Keratinocyte (primary cell): ENCODE measurements around the gene NUDT1. TPM values are rescaled to one million over a fixed set of nuclear protein-coding genes. Genes with fewer than 3 reads are reported as not detected.

Experiments
- DNase-seq: peaks from one replicate; pipeline ENCODE4 v3.0.0-alpha.2; 2011; ENCODE audit warnings: low read depth, missing footprints, low spot score
- FAIRE-seq: peaks from 2 replicates; lab custom pipeline; 2011; peaks lifted over from hg19 to GRCh38; lab: Jason Lieb, UNC
- H2AFZ ChIP-seq: 2 replicates; pipeline ENCODE4 v1.6.0; 2012; ENCODE audit warnings: low read length, control low read depth, inconsistent platforms; ENCODE audit not compliant: control insufficient read depth
- H3K27ac ChIP-seq: 2 replicates; pipeline ENCODE4 v1.5.1; 2011; ENCODE audit warnings: low read length; ENCODE audit not compliant: control insufficient read depth, insufficient read depth
- H3K27me3 ChIP-seq: 3 replicates; pipeline ENCODE4 v1.6.0; 2011; ENCODE audit warnings: low read length; ENCODE audit not compliant: control insufficient read depth, insufficient read depth; ENCODE audit errors: extremely low read depth
- H3K36me3 ChIP-seq, 2 experiments: 2 replicates in 1 of 2; 3 replicates in 1 of 2; pipeline ENCODE4 v1.5.1; 2011; ENCODE audit warnings: low read length in 2 of 2, mild to moderate bottlenecking in 1 of 2; ENCODE audit not compliant: control insufficient read depth in 2 of 2, insufficient read depth in 2 of 2; ENCODE audit errors: extremely low read depth in 1 of 2
- H3K4me1 ChIP-seq: 3 replicates; pipeline ENCODE4 v1.5.1; 2011; ENCODE audit warnings: low read length; ENCODE audit not compliant: control insufficient read depth, insufficient read depth; ENCODE audit errors: extremely low read depth
- H3K4me2 ChIP-seq: 3 replicates; pipeline ENCODE4 v1.6.0; 2011; ENCODE audit warnings: low read depth, low read length; ENCODE audit not compliant: control insufficient read depth, insufficient read depth; ENCODE audit errors: extremely low read depth
- H3K4me3 ChIP-seq, 3 experiments: fragments of 200-600 bp in 1 of 3; sonication (generic) in 1 of 3; 2 replicates in 2 of 3; 3 replicates in 1 of 3; pipeline ENCODE4 v1.5.1; 2011 to 2016; ENCODE audit warnings: low read length in 3 of 3, mild to moderate bottlenecking in 3 of 3, control low read depth in 2 of 3, inconsistent platforms in 1 of 3, low read depth in 1 of 3, mixed read lengths in 1 of 3, mixed run types in 1 of 3, moderate library complexity in 1 of 3; ENCODE audit not compliant: control insufficient read depth in 2 of 3, insufficient read depth in 2 of 3; ENCODE audit errors: extremely low read depth in 1 of 3
- H3K79me2 ChIP-seq: 2 replicates; pipeline ENCODE4 v1.6.0; 2012; ENCODE audit warnings: low read length; ENCODE audit not compliant: control insufficient read depth, insufficient read depth
- H3K9ac ChIP-seq: 3 replicates; pipeline ENCODE4 v1.6.0; 2011; ENCODE audit warnings: low read length; ENCODE audit not compliant: control insufficient read depth, insufficient read depth; ENCODE audit errors: extremely low read depth
- H3K9me1 ChIP-seq: 3 replicates; pipeline ENCODE4 v1.6.0; 2011; ENCODE audit warnings: low read length; ENCODE audit not compliant: control insufficient read depth, insufficient read depth; ENCODE audit errors: extremely low read depth
- H3K9me3 ChIP-seq: 2 replicates; pipeline ENCODE4 v1.5.1; 2012; ENCODE audit warnings: low read depth, low read length; ENCODE audit not compliant: control insufficient read depth
- H4K20me1 ChIP-seq: 3 replicates; pipeline ENCODE4 v1.6.0; 2011; ENCODE audit warnings: low read length; ENCODE audit not compliant: control insufficient read depth, insufficient read depth; ENCODE audit errors: extremely low read depth
- CTCF ChIP-seq, 3 experiments: IDR thresholded peaks in 1 of 3; conservative IDR thresholded peaks in 1 of 3; optimal IDR thresholded peaks in 1 of 3; 2 replicates in 2 of 3; 3 replicates in 1 of 3; pipeline versions ENCODE3 to v1.5.1; 2011; ENCODE audit warnings: low read length in 3 of 3, mild to moderate bottlenecking in 3 of 3, moderate library complexity in 2 of 3, control low read depth in 1 of 3, inconsistent platforms in 1 of 3; ENCODE audit not compliant: insufficient read depth in 2 of 3; ENCODE audit errors: extremely low read depth in 1 of 3
- EZH2 ChIP-seq: IDR thresholded peaks from one replicate; pipeline ENCODE4 v1.6.1; 2012; ENCODE audit warnings: inconsistent platforms, mild to moderate bottlenecking, low read length, moderate library complexity
- dilution Hi-C: fragments of 300-500 bp; cut with MboI; formaldehyde crosslinking; loops from one replicate; pipeline ENCODE4 v1.7.0; 2020; ENCODE audit warnings: low sequenced_read_pairs; ENCODE audit not compliant: extremely low pct_ligation_motif_present
- polyA plus RNA-seq, 5 experiments: library from polyadenylated mRNA; depleted of rRNA in 3 of 5; stranded (reverse) in 3 of 5; stranded (forward) in 1 of 5; unstranded in 1 of 5; fragments of >200 nt; gene quantifications; 1 replicate in 1 of 5; 2 replicates in 3 of 5; 3 replicates in 1 of 5; pipeline versions ENCODE4 v1.2.1 to v1.2.3, GENCODE V29; 2011 to 2012; ENCODE audit warnings: missing spikeins in 2 of 5, low read depth in 1 of 5, low replicate concordance in 1 of 5

NUDT1 gene
- polyA plus RNA-seq, 1 donor (not counting 4 experiments of a cell fraction or from before 2014, with no cell fraction given): 21.9 TPM

GRCh38 chr7:2220030-2220429 lies 22.0 kb upstream of the NUDT1 start:
- H3K4me1 ChIP-seq: peaks cover 13% of the 10 kb centered on the region
- no peak overlapping the region for H3K4me3 ChIP-seq
- no peaks in the 10 kb centered on the region for H3K9me3 ChIP-seq
- no peak for TF ChIP-seq EZH2
- TF ChIP-seq CTCF (optimal IDR thresholded peaks at IDR 0.05 in 1 of 3, IDR thresholded peaks at IDR 0.05 in 1 of 3, conservative IDR thresholded peaks at IDR 0.05 in 1 of 3; ENCODE audit: extremely low read depth in 1 of 3, insufficient read depth in 2 of 3, low read length in 3 of 3): no peak
- no peaks in the 10 kb centered on the region for H3K27me3 ChIP-seq
- no peak overlapping the region for H3K9ac ChIP-seq
- DNase-seq (no peak), FAIRE-seq (no peak)
- H3K9me1 ChIP-seq: no peaks in the 10 kb centered on the region
- peaks cover 32% of the 10 kb centered on the region for H3K79me2 ChIP-seq
- peaks cover 2% of the 10 kb centered on the region for H4K20me1 ChIP-seq
- H3K36me3 ChIP-seq: peaks cover 30 to 34% of the 10 kb centered on the region in 2 experiments
- H3K27ac ChIP-seq: no peak overlapping the region
- no peak overlapping the region for H3K4me2 ChIP-seq
- H2AFZ ChIP-seq: no peak overlapping the region
- dilution Hi-C loops: no loop called here

GRCh38 chr7:2220506-2220905 lies 21.5 kb upstream of the NUDT1 start:
- H3K9ac ChIP-seq: no peak overlapping the region
- H3K27me3 ChIP-seq: no peaks in the 10 kb centered on the region
- H3K4me1 ChIP-seq: peaks cover 18% of the 10 kb centered on the region
- TF ChIP-seq EZH2 (no peak), CTCF (optimal IDR thresholded peaks at IDR 0.05 in 1 of 3, IDR thresholded peaks at IDR 0.05 in 1 of 3, conservative IDR thresholded peaks at IDR 0.05 in 1 of 3; ENCODE audit: extremely low read depth in 1 of 3, insufficient read depth in 2 of 3, low read length in 3 of 3) (no peak)
- DNase-seq (no peak), FAIRE-seq (no peak)
- H3K36me3 ChIP-seq: peaks cover 27 to 32% of the 10 kb centered on the region in 2 experiments
- H3K4me3 ChIP-seq: no peak overlapping the region
- dilution Hi-C loops: no loop called here
- H3K9me3 ChIP-seq: no peaks in the 10 kb centered on the region
- peaks cover 2% of the 10 kb centered on the region for H4K20me1 ChIP-seq
- H2AFZ ChIP-seq: no peak overlapping the region
- no peak overlapping the region for H3K27ac ChIP-seq
- peaks cover 32% of the 10 kb centered on the region for H3K79me2 ChIP-seq
- H3K4me2 ChIP-seq: no peak overlapping the region
- no peaks in the 10 kb centered on the region for H3K9me1 ChIP-seq
